ENCODE results near the gene GUF1. TPM values are rescaled to one million over a fixed set of nuclear protein-coding genes. Genes with fewer than 3 reads are reported as not detected.

Gene GUF1
- 6.2 and 10.5 TPM in 2 replicates for total RNA-seq

DNA sequence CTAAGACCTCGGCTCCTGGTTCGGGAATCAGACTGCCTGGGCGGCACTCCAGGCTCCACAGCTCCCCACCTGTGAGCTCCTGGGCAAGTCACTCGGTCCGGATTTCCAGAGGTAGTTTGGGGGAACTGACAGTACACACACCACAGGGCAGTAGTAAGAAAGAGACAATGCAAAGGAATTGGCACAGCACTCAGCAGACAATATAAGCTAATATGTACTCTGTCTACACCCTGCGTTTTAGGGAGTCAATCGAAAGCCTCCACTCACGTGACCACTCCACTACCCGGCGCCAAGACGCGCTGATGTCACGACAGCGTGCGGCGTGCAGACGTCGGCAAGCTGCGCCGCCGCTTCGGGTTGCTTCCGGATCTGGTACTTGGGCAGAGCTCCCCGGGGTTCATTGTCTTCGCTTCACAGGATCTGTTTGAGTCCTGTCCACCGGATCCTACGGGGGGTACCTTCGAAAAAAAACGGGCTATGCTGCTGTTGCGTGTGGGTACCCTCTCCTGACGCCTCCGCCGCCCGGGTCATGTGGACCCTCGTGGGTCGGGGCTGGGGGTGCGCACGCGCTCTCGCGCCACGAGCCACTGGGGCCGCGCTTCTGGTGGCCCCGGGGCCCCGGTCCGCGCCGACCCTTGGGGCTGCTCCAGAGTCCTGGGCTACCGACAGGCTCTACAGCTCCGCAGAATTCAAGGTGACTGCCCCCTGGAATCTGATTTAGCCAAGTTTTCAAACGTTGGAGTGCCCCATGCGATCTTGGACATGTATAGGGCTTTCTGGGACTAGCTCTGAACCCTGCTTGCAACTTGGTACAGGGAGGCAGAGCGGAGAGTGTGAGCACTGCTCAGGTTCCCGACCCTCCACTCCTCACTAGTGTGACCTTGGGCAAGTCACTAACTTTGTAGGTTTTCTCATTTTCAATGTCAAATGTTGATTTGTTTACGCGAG lies at the start of gene GUF1:
TSS of gene GUF1 (plus strand) at position 327 of the 948 bp plus-strand sequence. CDS start at position 530, 203 bp downstream.

DNA sequence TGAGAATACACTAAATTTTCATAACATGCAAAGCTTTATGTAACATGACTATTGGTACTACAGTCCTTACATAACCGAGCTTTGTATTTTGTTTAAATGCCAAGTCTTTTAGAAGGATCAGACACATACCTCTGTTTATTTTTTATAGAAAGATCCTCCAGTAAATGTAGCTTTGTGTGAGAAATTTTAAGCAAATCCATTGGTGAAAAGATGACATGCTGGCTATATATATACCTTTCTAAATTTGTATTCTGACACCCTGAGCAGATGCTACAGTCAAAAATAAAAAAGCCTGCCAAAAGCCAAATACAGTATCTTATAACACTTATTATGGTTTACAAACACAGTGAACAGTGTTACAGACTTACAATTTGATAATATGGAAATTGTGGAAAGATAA lies 26.8 kb upstream of the GUF1 start, which contains the start of gene YIPF7:
TSS of gene YIPF7 (minus strand) at position 201 of the 400 bp plus-strand sequence. CDS start 1,525 bp downstream, outside the sequence.

DNA sequence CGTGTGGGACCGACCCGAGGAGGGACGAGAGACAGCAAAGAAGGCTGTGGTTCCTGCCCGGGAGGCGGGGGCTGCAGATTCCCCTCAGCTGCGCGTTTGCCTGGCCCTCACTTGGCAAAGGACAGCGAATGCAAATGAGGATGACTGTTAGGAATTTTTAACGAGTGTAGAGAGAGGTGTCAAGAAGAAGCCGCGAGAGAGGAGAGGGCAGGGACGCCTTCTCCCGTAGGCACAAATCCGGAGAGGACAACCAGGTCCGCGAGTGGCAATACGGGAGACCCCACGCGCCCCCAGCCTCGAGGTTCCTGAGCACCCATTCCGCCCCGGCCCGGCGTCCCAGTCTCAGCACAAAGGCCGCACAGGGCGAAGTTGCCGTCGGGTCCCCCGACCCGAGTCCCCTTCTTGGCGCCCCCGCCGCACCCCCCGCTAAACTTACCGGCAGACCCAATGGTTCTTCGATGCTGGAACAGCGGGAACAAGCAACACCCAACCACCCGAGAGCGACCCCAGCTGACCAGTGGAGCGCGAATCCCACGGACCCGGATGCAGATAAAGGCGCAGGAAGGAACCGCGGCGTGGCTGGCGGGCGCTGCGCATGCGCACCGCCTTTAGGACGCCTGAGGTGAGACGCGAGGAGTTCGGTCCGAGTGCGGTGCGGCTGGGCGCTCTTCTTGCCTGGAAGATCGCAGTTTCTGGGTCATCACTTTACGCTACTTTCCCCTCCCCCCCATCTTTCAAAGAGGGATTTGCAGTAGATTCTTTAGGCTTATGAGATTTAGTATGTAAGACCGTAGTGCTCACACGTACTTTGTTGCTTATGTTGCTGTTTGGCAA lies 48.0 kb downstream of the GUF1 start, which contains the start of gene GNPDA2:
TSS of gene GNPDA2 (minus strand) at position 519 of the 834 bp plus-strand sequence. CDS start 4,349 bp downstream, outside the sequence.

Other genes starting within 250 kb of the GUF1 start
- 0.09 and 0.65 TPM in 2 replicates for gene KCTD8, start 229.6 kb upstream of the GUF1 start, total RNA-seq
- gene YIPF7, start 26.8 kb upstream of the GUF1 start, total RNA-seq: 0.09 TPM in 1 of 2 replicates, not detected in the other
- 19.0 and 23.8 TPM in 2 replicates for gene GNPDA2, start 48.1 kb downstream of the GUF1 start, total RNA-seq

All from dermis lymphatic vessel endothelial cell (primary cell).